Mammary epithelial cell (primary cell): ENCODE data around the gene LRP2BP.

Source experiments
- EZH2 ChIP-seq: IDR thresholded peaks from 2 replicates; pipeline ENCODE4 v1.6.1; 2012; ENCODE audit warnings: low read length, inconsistent platforms, borderline replicate concordance
- TF ChIP-seq, protein P1 (sequence below), 2 donors: IDR thresholded peaks in 1 of 2; conservative IDR thresholded peaks in 1 of 2; 2 replicates each; pipeline ENCODE4 v1.5.1; 2011 to 2012; ENCODE audit warnings: inconsistent platforms in 2 of 2, low read length in 2 of 2, mild to moderate bottlenecking in 2 of 2, control low read depth in 1 of 2, low read depth in 1 of 2; ENCODE audit not compliant: insufficient read depth in 1 of 2; ENCODE audit errors: extremely low read depth in 1 of 2

- TF ChIP-seq, protein P1, sequence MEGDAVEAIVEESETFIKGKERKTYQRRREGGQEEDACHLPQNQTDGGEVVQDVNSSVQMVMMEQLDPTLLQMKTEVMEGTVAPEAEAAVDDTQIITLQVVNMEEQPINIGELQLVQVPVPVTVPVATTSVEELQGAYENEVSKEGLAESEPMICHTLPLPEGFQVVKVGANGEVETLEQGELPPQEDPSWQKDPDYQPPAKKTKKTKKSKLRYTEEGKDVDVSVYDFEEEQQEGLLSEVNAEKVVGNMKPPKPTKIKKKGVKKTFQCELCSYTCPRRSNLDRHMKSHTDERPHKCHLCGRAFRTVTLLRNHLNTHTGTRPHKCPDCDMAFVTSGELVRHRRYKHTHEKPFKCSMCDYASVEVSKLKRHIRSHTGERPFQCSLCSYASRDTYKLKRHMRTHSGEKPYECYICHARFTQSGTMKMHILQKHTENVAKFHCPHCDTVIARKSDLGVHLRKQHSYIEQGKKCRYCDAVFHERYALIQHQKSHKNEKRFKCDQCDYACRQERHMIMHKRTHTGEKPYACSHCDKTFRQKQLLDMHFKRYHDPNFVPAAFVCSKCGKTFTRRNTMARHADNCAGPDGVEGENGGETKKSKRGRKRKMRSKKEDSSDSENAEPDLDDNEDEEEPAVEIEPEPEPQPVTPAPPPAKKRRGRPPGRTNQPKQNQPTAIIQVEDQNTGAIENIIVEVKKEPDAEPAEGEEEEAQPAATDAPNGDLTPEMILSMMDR (conservative IDR thresholded peaks at IDR 0.05 in 1 of 2, IDR thresholded peaks at IDR 0.05 in 1 of 2; ENCODE audit: extremely low read depth in 1 of 2, insufficient read depth in 1 of 2, low read depth in 1 of 2, low read length in 2 of 2): no peak
- no peak for TF ChIP-seq EZH2
Measured at GRCh38 chr4:185387957-185388356, 7.8 kb downstream of the LRP2BP start.
